IPS-11a (cell line): ENCODE results near the gene ZKSCAN7.
A peak's percentile ranks its signal among the peaks of the same experiment; 100 is the strongest.
"Not testable (repeated sequence)": the region's sequence is repeated elsewhere in the genome, so short reads cannot be mapped to it uniquely, and the experiment has no call there.

Experiments
- H3K4me3 ChIP-seq: one replicate; pipeline ENCODE4 v1.5.1; 2013; ENCODE audit warnings: low read depth, low read length, control low read depth

ZKSCAN7 gene

DNA sequence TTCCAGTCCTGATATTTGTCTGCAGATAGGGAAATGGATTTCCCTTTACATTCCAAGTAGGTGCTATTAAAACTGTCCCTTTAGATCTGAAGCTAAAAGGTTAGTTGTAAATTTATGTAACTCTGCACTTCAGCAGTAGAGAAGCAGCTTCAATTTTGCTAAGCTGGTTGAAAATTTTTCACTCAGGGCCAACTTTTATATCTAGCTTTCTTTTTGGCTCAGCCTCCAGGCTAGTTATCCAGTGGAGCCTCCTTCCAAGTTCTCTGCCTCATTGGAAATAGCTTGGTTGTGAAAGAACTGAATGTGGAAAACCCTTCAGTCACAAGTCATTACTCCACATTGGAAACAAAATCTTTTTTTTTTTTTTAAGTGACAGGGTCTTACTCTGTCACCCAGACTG, 21.6 kb downstream of the ZKSCAN7 start:
- H3K4me3 ChIP-seq = no peak overlapping the region

DNA sequence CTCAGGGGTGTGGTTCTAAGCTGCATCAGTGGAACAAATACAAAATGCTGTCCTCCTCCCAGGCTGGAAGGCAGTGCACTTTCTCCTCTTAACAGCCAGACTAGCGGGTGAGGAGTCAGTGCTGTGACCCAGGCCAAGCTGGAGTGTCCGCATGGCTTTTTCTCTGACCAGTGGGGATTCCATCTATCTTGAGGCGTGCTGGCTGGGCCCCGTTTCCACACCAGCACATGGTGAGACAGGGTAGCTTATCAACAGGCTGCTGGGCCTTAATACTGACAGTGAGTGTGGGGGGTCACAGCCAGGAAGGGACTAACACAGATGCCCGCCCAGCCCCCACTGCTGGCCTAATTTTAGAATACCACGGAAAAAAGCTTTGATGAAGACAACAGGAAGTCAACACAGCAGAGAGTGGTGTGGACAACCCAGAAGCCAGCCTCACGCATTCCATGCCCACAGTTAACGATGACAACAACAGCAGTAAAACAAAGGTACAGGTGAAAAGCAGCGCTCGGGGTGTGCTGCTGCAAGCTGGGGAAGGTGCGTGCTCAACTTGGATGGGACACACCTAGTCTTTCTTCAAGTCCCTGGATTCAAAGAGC, 22.5 kb downstream of the ZKSCAN7 start:
- not testable (repeated sequence) for H3K4me3 ChIP-seq

DNA sequence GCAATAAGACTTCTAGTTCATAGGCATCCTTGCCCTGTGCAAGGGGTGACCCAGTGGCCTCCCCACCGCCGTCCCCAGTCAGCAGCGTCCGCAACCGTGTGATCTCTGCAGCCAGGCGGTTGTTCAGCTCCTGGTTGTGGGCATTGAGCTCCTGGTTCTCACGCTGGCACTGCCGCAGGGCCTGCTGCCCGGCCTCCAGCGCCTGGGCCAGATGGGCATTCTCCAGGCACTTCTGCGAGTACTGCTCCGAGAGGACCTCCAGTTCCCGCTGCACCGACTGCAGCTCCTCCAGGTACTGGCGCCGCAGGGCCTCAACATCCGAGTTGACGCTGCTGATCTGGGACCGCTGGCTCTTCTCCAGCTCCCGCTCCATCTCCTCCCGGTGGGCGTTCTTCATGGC, 23.3 kb downstream of the ZKSCAN7 start:
- not testable (repeated sequence) for H3K4me3 ChIP-seq

DNA sequence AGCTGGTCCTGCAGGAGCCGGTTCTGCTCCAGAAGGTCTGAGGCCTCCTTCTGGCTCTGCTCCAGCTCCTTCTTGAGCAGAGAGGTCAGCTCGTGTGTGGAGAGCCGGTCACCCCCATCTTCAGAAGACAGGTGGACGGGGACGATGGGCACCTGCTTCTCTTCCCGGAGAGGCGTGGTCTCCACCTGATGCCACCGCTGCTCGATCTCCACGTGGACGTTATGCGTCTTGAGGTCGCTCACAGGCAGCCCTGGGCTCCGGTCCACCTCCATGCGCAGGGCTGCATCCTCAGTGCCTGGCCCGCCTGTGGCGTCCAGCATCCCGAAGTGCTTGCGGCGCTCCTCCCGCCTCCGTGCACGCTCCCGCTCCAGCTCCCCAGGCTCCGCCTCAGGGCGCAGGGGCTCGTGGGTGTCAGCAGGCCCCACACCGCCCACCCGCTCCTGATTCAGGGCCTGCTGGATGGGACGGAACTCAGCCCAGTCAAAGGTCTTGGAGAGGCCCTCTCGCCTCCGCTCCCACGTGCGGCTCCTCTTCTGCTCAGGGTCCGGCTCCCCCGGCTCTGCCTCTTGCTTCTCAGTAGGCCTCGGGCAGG, 24.0 kb downstream of the ZKSCAN7 start:
- not testable (repeated sequence) for H3K4me3 ChIP-seq

DNA sequence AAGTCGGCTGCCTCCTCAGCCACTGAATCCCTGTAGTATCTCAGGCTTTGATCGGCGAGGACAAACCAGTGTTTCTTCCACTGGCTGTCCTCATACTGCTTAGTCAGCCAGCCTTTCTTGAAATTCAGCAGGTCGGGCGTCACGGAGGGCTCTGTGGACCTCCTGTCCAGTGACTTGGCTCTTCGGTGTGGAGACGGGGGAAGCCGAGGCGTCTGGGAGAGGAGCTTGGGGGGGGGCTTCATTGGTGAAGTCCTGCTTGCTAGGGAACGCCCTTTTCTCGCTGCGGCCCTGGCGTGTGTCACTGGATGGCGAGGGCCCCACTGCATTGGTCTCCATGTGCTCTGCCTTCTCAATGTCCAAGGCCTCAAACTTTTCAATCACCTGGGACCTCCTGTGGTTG, 24.8 kb downstream of the ZKSCAN7 start:
- H3K4me3 ChIP-seq = not testable (repeated sequence)

DNA sequence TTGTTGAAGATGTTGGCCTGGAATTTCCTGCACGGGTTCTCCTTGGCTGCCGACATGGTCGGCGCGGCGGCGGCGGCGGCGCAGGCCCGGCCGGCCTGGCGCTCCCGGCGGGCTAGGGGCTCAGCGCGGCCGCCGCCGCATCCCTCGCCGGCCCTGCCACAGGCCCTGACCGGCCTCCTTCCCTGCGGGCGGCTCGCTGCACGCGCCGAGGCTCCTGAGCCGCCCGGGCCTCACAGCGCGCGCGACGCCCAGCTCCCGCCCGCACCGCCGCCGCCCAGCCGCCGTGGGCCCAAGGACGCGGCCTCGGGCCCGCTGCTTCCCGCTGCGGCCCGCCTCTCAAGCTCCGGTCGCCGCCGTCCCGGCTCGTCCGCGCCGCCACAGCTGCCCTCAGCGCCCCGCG, 26.0 kb downstream of the ZKSCAN7 start:
- H3K4me3 ChIP-seq = not testable (repeated sequence)

DNA sequence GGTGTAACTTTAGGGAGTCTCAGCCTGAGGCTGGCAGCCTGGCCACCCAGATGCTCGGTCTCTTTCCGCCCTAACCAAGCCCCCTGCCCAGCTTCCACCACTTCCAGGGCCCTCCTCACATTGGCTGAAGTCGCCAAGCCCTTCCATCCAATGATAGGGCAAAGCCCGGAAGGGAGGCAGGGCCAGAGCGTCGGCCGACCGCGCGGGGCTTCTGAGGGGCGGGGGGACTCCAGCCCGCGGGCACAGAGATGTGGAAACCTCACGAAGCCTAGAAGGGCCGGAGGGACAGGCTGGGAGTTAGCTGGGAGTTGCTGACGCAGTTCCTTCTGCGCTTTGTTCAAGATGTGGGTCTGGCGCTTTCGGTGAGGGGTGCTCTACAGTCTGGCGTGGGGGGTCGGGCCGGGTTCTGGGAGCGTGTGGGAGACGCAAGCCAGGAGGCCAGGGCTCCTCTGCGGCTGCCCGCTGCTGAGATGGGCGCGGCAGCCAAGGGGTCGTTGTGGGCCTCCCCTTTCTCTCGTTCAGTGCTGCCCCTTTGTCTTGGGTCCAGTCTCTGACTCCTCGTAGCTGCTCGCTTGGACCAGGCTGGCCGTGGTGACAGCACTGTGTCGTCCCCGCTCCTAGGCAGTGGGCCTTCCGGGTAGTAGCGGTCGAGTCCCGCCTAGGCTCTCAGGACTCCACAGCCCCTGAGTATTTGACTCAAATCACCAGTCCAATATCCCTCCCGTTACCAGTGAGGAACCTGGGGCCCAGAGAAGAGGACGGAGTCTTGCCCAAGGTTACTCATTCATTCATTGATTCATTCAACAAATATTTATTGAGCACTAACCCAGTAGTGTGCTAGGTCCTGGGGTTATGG, 29.9 kb downstream of the ZKSCAN7 start, which contains the start of gene ZNF660:
ZNF660 (plus strand) TSS at position 319 of the 856 bp plus-strand sequence. CDS start 9,230 bp downstream, outside the sequence.
- peak within 1 kb of the TSS; percentile 94 for H3K4me3 ChIP-seq

DNA sequence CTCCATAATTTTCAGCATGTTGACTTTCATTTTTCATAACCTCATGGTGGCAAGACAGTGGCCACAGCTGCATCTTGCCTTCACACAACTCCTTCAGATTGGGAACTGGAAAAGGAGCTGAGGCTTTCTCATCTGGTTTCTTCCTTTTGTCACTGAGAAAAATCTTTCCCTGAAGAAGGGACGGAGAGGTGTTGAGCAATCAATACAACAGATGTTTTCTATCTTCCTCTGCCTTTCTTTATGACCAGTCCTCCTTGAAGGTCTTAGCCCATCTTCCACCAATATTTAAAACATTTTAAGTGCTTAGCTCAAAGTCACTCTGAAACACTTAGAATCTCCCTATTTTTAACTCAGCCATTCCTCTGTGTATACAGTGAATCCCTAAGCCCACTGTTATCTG, 41.6 kb downstream of the ZKSCAN7 start:
- H3K4me3 ChIP-seq = no peak overlapping the region

DNA sequence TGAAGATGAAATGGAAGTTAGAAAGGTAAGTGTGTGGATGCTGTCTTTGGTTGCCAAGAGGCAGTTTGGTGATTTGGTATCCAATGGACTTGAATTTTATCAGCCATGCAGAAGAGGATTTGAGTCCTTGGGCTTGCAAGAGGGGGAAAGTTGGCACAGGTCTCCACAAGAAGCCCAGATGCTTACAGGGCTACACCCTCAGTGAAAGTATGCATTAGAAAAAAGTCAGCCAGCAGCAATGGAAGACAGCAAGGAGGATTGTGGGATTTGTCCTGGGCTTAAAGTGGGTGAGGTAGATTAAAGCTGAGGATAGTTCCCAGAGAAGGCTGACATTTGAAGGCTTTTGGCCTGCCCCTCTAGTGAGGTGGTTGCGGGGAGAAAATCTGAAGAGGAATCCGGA, 46.8 kb downstream of the ZKSCAN7 start:
- H3K4me3 ChIP-seq = no peak overlapping the region

DNA sequence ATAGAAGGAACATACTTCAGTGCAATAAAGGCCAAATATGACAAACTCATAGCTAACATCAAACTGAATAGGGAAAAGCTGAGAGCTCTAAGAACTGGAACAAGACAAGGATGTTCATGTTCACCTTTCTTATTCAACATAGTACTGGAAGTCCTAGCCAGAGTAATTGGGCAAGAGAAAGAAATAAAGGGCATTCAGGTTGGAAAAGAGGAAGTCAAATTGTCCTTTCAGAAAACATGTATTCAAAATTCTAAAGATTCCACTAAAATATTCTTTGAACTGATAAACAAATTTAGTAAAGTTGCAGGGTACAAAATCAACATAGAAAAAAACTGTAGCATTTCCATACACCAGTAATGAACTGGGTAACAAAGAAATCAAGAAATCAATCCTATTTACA, 57.7 kb downstream of the ZKSCAN7 start:
- H3K4me3 ChIP-seq = no peak overlapping the region
